ENCODE results near the gene ADAMTS9.

DNA sequence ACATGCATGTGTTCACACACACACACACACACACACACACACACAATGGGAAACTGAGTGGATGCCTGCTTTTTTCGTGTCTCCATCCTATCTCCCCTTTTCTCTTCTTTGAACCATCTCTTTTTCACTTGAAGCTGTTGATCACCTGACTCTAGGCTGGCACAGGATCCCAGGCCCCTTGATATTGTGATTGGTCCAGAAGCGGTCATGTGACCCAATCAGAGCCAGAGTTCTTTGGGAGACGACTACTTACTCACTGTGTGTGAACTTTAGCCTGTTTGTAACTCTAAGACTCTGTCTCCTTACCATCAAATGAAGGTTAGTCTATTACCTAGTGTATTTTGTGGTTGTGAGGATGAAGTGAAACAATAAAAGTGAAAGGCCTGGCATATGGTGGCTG is 172.9 kb downstream of the ADAMTS9 start:
- TF ChIP-seq POLR2A (IDR thresholded peaks at IDR 0.05), result no peak
- TF ChIP-seq, protein P1, sequence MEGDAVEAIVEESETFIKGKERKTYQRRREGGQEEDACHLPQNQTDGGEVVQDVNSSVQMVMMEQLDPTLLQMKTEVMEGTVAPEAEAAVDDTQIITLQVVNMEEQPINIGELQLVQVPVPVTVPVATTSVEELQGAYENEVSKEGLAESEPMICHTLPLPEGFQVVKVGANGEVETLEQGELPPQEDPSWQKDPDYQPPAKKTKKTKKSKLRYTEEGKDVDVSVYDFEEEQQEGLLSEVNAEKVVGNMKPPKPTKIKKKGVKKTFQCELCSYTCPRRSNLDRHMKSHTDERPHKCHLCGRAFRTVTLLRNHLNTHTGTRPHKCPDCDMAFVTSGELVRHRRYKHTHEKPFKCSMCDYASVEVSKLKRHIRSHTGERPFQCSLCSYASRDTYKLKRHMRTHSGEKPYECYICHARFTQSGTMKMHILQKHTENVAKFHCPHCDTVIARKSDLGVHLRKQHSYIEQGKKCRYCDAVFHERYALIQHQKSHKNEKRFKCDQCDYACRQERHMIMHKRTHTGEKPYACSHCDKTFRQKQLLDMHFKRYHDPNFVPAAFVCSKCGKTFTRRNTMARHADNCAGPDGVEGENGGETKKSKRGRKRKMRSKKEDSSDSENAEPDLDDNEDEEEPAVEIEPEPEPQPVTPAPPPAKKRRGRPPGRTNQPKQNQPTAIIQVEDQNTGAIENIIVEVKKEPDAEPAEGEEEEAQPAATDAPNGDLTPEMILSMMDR (IDR thresholded peaks at IDR 0.05), result no peak

All from prostate gland (tissue), 2 donors.